Neutrophil (primary cell): ENCODE measurements around the gene FAM110A.

Source experiments
- H3K27ac ChIP-seq: fragments of 200-600 bp; sonication (generic); 2 replicates; pipeline ENCODE4 v1.5.1; 2016; ENCODE audit warnings: mild to moderate bottlenecking, moderate library complexity
- H3K27me3 ChIP-seq: fragments of 200-600 bp; sonication (generic); 2 replicates; pipeline ENCODE4 v1.6.0; 2016; ENCODE audit warnings: mild to moderate bottlenecking
- H3K36me3 ChIP-seq: fragments of 200-600 bp; sonication (generic); 2 replicates; pipeline ENCODE4 v1.5.1; 2017
- H3K4me1 ChIP-seq, 2 experiments: fragments of 200-600 bp in 1 of 2; sonication (generic) in 1 of 2; 1 replicate in 1 of 2; 2 replicates in 1 of 2; pipeline versions ENCODE4 v1.5.1 to v1.6.1; 2013 to 2016; ENCODE audit warnings: low read depth in 1 of 2, low read length in 1 of 2, mild to moderate bottlenecking in 1 of 2, moderate library complexity in 1 of 2; ENCODE audit not compliant: control insufficient read depth in 1 of 2, insufficient read depth in 1 of 2
- H3K4me3 ChIP-seq, 2 experiments: fragments of 200-600 bp in 1 of 2; sonication (generic) in 1 of 2; 1 replicate in 1 of 2; 2 replicates in 1 of 2; pipeline ENCODE4 v1.5.1; 2013 to 2016; ENCODE audit warnings: low read depth in 1 of 2, low read length in 1 of 2, mild to moderate bottlenecking in 1 of 2, moderate library complexity in 1 of 2
- H3K9me3 ChIP-seq: fragments of 200-600 bp; sonication (generic); 2 replicates; pipeline ENCODE4 v1.5.1; 2016
- TF ChIP-seq, protein P1 (sequence below): fragments of 200-600 bp; sonication (generic); IDR thresholded peaks from 2 replicates; pipeline ENCODE4 v1.5.1; 2016; ENCODE audit warnings: antibody characterized with exemption

Gene FAM110A

DNA sequence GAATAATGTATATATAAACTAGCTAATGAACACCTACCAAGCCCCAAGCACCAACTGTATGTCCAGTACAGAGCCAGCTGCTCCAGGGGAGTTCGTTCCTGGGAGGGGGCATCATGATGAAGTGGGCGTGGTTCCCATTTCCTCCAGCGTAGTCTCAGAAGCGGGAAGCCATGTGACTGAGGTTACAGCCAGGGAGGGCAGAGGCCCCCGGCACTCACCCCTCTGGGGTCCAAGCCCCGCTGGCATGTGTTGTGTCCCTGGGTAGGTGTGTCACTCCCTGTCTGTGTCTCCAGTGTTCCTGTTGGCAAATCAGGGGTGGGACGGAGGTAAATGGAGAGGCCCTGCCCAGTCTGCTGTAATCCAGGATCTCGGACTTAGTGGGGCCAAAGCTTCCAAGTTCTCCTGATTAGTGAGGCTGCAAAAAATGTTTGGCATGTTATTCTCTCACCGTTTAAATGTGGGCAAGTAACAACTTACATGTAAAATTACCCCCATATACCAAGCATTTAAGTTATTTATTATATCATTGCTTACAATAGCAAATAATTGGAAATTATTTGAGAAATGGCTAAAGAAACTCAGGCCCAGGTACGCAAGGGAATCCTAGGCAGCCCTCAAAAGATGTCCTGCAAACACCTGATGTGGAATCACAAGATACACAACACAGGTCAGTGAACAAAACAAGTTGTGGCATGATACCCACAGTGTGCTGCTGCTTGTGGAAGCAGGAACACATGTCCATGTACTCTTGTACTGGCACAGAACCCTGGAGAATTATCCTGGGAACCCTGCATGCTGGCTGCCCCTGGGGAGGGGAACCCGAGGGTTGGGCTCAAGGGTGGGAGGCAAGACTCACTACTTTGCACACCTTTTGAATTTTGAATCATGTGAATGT, 22.2 kb downstream of the FAM110A start:
- Histone ChIP-seq H3K36me3 (no peaks in the 10 kb centered on the region), H3K27ac (no peak overlapping the region), H3K9me3 (no peaks in the 10 kb centered on the region), H3K4me1 (no peaks in the 10 kb centered on the region), H3K4me3 (no peak overlapping the region), H3K27me3 (no peaks in the 10 kb centered on the region)
- TF ChIP-seq, protein P1, sequence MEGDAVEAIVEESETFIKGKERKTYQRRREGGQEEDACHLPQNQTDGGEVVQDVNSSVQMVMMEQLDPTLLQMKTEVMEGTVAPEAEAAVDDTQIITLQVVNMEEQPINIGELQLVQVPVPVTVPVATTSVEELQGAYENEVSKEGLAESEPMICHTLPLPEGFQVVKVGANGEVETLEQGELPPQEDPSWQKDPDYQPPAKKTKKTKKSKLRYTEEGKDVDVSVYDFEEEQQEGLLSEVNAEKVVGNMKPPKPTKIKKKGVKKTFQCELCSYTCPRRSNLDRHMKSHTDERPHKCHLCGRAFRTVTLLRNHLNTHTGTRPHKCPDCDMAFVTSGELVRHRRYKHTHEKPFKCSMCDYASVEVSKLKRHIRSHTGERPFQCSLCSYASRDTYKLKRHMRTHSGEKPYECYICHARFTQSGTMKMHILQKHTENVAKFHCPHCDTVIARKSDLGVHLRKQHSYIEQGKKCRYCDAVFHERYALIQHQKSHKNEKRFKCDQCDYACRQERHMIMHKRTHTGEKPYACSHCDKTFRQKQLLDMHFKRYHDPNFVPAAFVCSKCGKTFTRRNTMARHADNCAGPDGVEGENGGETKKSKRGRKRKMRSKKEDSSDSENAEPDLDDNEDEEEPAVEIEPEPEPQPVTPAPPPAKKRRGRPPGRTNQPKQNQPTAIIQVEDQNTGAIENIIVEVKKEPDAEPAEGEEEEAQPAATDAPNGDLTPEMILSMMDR = no peak

DNA sequence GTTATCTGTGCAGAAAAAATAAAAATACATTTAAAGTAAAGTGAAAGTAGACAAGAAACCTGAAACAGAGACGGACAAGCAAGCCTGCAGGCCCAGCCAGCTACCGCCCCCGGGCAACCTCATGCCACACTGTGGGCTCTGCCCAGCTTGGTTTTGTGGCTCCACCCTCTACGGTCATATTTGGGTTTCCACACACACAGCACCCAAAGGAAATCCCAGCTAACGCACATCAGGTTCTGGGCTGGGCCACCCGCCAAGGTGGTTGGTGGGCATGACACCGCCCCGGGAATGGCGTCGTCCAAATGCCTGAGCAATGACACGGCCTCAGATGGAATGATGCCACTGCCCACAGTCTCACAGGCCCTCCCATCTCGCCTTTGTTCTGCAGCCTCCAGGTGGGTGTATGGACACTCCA, 22.9 kb downstream of the FAM110A start:
- H3K27me3 ChIP-seq = no peaks in the 10 kb centered on the region
- TF ChIP-seq, protein P1 = no peak
- H3K36me3 ChIP-seq = no peaks in the 10 kb centered on the region
- no peaks in the 10 kb centered on the region for H3K9me3 ChIP-seq
- no peaks in the 10 kb centered on the region for H3K4me1 ChIP-seq
- H3K27ac ChIP-seq = no peak overlapping the region
- no peak overlapping the region for H3K4me3 ChIP-seq

GRCh38 chr20:858011-858410, 24.5 kb downstream of the FAM110A start:
- Histone ChIP-seq H3K27ac (no peak overlapping the region), H3K4me3 (no peak overlapping the region), H3K36me3 (no peaks in the 10 kb centered on the region), H3K4me1 (no peaks in the 10 kb centered on the region), H3K9me3 (no peaks in the 10 kb centered on the region), H3K27me3 (no peaks in the 10 kb centered on the region)
- TF ChIP-seq, protein P1 = no peak

GRCh38 chr20:859751-860231, 26.3 kb downstream of the FAM110A start:
- TF ChIP-seq, protein P1 = no peak
- H3K9me3 ChIP-seq = no peaks in the 10 kb centered on the region

DNA sequence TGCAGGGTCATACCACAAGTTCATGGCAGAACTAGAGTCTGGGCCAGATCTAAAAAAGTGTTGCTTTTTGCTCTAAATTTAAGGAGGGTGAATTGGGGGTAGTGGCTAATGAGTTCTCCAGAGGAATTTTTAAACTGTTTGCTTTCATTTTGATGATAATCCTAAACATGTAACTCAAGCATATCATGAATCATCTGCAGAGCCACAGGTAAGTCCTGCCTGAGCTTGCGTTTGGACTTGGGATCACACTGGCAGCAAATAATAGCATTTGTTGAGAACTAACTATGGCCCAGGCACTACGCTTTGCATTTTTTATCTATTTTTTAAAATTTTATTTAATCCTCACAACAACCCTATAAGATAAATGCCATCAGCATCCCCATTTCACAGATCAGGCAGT, 27.4 kb downstream of the FAM110A start:
- no peaks in the 10 kb centered on the region for H3K36me3 ChIP-seq

More at GRCh38 chr20:859751-860231, 26.3 kb downstream of the FAM110A start:
- Histone ChIP-seq H3K4me1 (no peaks in the 10 kb centered on the region), H3K27ac (no peak overlapping the region), H3K27me3 (no peaks in the 10 kb centered on the region), H3K4me3 (no peak overlapping the region), H3K36me3 (no peaks in the 10 kb centered on the region)

More for the DNA sequence above, 27.4 kb downstream of the FAM110A start:
- H3K9me3 ChIP-seq = no peaks in the 10 kb centered on the region
- no peaks in the 10 kb centered on the region for H3K4me1 ChIP-seq
- no peaks in the 10 kb centered on the region for H3K27me3 ChIP-seq
- no peak overlapping the region for H3K4me3 ChIP-seq
- H3K27ac ChIP-seq = no peak overlapping the region
- TF ChIP-seq, protein P1 = no peak
